ENCODE data around the gene LDLRAD4. TPM values are rescaled to one million over a fixed set of nuclear protein-coding genes. Genes with fewer than 3 reads are reported as not detected.

The LDLRAD4 gene
- total and polyA plus RNA-seq, 2 experiments from 2014 or later: 0.73 to 1.9 TPM

DNA sequence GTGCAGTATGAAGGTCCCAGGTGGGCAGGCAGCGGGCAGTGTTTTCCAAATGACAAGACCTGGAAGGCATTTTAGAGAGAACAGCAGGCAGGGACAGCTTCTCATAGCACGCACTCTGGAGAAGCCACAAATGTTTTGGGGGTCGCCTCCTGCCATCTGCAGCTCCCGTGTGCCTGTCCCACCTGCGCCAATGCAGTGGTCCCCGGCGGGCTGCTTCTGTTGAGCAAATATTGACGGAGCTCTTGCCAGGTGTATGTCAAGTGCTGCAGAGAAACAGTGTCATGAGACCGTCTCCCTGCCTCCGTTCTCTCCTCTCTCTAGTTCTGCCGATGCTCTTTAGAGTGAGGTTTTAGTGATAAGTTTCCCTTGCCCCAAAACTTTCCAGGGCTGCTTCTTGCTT lies 174.8 kb downstream of the LDLRAD4 start (continued):
- TF ChIP-seq, protein P1, sequence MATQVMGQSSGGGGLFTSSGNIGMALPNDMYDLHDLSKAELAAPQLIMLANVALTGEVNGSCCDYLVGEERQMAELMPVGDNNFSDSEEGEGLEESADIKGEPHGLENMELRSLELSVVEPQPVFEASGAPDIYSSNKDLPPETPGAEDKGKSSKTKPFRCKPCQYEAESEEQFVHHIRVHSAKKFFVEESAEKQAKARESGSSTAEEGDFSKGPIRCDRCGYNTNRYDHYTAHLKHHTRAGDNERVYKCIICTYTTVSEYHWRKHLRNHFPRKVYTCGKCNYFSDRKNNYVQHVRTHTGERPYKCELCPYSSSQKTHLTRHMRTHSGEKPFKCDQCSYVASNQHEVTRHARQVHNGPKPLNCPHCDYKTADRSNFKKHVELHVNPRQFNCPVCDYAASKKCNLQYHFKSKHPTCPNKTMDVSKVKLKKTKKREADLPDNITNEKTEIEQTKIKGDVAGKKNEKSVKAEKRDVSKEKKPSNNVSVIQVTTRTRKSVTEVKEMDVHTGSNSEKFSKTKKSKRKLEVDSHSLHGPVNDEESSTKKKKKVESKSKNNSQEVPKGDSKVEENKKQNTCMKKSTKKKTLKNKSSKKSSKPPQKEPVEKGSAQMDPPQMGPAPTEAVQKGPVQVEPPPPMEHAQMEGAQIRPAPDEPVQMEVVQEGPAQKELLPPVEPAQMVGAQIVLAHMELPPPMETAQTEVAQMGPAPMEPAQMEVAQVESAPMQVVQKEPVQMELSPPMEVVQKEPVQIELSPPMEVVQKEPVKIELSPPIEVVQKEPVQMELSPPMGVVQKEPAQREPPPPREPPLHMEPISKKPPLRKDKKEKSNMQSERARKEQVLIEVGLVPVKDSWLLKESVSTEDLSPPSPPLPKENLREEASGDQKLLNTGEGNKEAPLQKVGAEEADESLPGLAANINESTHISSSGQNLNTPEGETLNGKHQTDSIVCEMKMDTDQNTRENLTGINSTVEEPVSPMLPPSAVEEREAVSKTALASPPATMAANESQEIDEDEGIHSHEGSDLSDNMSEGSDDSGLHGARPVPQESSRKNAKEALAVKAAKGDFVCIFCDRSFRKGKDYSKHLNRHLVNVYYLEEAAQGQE (IDR thresholded peaks at IDR 0.05; ENCODE audit: unreplicated experiment): no peak
- TF ChIP-seq NANOG (IDR thresholded peaks at IDR 0.05; ENCODE audit: borderline replicate concordance) (no peak), ZNF331 (CRISPR knock-in tag; IDR thresholded peaks at IDR 0.05; ENCODE audit: low read depth) (no peak), CREB1 (CRISPR knock-in tag; IDR thresholded peaks at IDR 0.05; ENCODE audit: low read depth) (no peak), POLR2AphosphoS5 (IDR thresholded peaks at IDR 0.05; ENCODE audit: low read depth) (no peak), STAT1 (IDR thresholded peaks at IDR 0.05; ENCODE audit: unreplicated experiment) (no peak), JUNB (IDR thresholded peaks at IDR 0.05; ENCODE audit: unreplicated experiment) (no peak)
- TF ChIP-seq, protein P2, sequence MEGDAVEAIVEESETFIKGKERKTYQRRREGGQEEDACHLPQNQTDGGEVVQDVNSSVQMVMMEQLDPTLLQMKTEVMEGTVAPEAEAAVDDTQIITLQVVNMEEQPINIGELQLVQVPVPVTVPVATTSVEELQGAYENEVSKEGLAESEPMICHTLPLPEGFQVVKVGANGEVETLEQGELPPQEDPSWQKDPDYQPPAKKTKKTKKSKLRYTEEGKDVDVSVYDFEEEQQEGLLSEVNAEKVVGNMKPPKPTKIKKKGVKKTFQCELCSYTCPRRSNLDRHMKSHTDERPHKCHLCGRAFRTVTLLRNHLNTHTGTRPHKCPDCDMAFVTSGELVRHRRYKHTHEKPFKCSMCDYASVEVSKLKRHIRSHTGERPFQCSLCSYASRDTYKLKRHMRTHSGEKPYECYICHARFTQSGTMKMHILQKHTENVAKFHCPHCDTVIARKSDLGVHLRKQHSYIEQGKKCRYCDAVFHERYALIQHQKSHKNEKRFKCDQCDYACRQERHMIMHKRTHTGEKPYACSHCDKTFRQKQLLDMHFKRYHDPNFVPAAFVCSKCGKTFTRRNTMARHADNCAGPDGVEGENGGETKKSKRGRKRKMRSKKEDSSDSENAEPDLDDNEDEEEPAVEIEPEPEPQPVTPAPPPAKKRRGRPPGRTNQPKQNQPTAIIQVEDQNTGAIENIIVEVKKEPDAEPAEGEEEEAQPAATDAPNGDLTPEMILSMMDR (conservative IDR thresholded peaks at IDR 0.05; ENCODE audit: low read depth in 2 of 2): no peak

DNA sequence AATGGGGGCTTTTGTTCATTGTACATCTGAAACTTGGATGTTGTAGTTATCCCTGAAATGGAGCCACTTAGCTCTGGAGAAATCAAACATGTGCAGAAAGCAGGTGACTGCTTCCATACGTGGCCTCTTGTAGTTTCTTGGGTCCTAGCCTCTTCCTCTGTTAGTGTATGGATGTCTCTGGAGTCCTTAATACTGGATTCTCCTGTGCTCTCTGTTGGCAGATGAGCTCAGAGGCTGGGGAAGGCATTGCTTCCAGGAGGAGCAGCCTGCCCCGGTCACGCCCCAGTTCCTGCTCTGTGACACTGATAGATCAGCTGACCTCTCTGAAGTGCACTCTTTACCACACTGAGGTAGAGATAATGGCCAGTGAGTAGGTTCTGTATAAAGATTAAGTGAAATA lies 176.2 kb downstream of the LDLRAD4 start:
- Histone ChIP-seq H3F3A (replicated peaks; ENCODE audit: low read depth) (no peaks in the 10 kb centered on the region), H3K27me3 (ENCODE audit: insufficient read depth) (no peaks in the 10 kb centered on the region), H3K79me2 (replicated peaks; ENCODE audit: insufficient read depth) (no peaks in the 10 kb centered on the region), H3K4me3 (no peak overlapping the region), H3K4me2 (no peak overlapping the region), H3K9me2 (ENCODE audit: insufficient read depth) (no peaks in the 10 kb centered on the region), H3K27ac (ENCODE audit: low read depth) (no peak overlapping the region), H4K20me1 (replicated peaks; ENCODE audit: insufficient read depth) (no peaks in the 10 kb centered on the region), H3K36me3 (ENCODE audit: insufficient read depth) (no peaks in the 10 kb centered on the region), H2AFZ (no peak overlapping the region), H3K4me1 (ENCODE audit: insufficient read depth) (no peaks in the 10 kb centered on the region)
- H3K4me3 Mint-ChIP-seq: no peak overlapping the region
- H3K27me3 Mint-ChIP-seq (ENCODE audit: insufficient read depth, low read depth, poor library complexity): no peaks in the 10 kb centered on the region
- ATAC-seq: no peak; the same call in 1 of the 3 replicates
- H3K36me3 Mint-ChIP-seq (ENCODE audit: low read depth): no peaks in the 10 kb centered on the region
- DNase-seq (ENCODE audit: low spot score): no peak
- no peaks in the 10 kb centered on the region for H3K9me3 Mint-ChIP-seq
- no peak overlapping the region for H3K27ac Mint-ChIP-seq
- no peaks in the 10 kb centered on the region for H3K4me1 Mint-ChIP-seq
- TF ChIP-seq, protein P2 (conservative IDR thresholded peaks at IDR 0.05; ENCODE audit: low read depth in 2 of 2): no peak
- no peak for TF ChIP-seq EZH2phosphoT487 (IDR thresholded peaks at IDR 0.05; ENCODE audit: unreplicated experiment)
- no peak for TF ChIP-seq JUNB (IDR thresholded peaks at IDR 0.05; ENCODE audit: unreplicated experiment)
- TF ChIP-seq CREB1 (CRISPR knock-in tag; IDR thresholded peaks at IDR 0.05; ENCODE audit: low read depth): no peak
- TF ChIP-seq, protein P1 (IDR thresholded peaks at IDR 0.05; ENCODE audit: unreplicated experiment): no peak
- TF ChIP-seq, protein P3, sequence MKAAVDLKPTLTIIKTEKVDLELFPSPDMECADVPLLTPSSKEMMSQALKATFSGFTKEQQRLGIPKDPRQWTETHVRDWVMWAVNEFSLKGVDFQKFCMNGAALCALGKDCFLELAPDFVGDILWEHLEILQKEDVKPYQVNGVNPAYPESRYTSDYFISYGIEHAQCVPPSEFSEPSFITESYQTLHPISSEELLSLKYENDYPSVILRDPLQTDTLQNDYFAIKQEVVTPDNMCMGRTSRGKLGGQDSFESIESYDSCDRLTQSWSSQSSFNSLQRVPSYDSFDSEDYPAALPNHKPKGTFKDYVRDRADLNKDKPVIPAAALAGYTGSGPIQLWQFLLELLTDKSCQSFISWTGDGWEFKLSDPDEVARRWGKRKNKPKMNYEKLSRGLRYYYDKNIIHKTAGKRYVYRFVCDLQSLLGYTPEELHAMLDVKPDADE (IDR thresholded peaks at IDR 0.05): no peak
- TF ChIP-seq ZNF114 (CRISPR knock-in tag; IDR thresholded peaks at IDR 0.05): no peak
- no peak for TF ChIP-seq EZH2 (IDR thresholded peaks at IDR 0.05; ENCODE audit: low read depth, unreplicated experiment)

Measured in GM23338 (cell line).